GM19351 (cell line): ENCODE results near the gene MPIG6B.

Experiments
- ATAC-seq: cut with Tn5 transposase; IDR thresholded peaks from one replicate; pipeline ENCODE4 v1.9.1; 2021; ENCODE audit warnings: mild to moderate bottlenecking, moderate library complexity; ENCODE audit not compliant: unreplicated experiment

MPIG6B gene

GRCh38 chr6:31765559-31765909 lies 42.4 kb downstream of the MPIG6B start:
- no peak for ATAC-seq

- ATAC-seq = no peak
These were observed 43.0 kb downstream of the MPIG6B start for GRCh38 chr6:31765910-31766794.

DNA sequence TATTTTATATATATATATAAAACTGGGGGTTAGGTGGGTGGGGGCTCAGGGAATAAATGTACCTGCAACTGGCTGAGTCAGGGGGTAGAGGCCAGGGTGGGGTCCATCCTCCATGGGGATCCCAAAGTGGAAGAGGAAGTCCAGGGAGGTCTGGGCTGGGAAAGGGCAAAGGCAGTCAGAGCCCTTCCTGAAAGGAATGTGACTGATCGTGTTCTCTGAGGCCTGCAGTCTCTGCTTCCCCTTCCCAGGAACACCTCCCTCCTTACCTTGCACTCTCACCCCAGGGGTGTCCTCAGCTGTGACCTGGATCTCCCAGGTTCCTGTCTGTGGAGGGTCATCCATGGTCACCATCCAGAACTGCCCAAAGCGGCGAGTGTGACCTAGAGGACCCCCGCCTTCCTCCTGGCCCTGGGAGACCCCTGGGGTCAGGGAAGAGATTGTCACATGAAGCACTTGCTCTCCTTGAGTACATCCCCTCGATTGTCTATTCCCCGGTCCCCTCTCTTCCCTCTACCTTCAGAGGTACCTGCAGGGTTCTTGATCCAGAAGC lies 44.0 kb downstream of the MPIG6B start:
- no peak for ATAC-seq

DNA sequence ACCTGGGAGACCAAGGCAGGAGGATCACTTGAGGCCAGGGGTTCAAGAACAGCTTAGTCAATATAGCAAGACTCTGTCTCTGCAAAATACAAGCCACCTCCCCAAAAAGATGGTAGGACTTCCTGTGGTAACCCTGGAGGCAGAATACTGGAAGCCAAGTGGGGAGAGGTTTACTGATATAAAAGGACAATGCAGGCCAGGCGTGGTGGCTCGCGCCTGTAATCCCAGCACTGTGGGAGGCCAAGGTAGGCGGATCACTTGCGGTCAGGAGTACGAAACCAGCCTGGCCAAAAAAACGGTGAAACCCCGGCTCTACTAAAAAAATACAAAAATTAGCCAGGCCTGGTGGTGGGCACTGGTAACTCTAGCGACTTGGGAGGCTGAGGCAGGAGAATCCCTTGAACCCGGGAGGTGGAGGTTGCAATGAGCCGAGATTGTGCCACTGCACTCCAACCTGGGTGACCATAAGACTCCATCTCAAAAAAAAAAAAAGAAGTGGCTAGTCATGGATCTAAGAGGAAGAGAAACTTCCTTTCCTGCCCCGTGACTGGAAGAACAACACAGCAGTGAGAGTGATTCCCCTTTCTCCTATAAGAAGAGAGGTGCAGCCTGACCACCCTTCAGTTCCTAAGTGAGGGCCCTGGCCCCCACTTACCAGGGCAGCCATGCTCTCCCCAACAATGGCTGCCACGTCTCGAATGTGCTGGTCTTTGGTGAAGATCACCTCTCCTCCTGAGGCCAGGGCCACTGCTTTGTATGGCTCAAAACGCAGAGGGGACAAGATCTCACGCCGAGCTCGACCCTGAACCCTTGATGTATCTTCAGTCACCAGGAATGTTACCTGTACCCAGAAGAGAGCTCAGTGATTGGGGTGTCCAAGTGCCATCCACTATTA lies 45.4 kb downstream of the MPIG6B start:
- ATAC-seq = no peak

DNA sequence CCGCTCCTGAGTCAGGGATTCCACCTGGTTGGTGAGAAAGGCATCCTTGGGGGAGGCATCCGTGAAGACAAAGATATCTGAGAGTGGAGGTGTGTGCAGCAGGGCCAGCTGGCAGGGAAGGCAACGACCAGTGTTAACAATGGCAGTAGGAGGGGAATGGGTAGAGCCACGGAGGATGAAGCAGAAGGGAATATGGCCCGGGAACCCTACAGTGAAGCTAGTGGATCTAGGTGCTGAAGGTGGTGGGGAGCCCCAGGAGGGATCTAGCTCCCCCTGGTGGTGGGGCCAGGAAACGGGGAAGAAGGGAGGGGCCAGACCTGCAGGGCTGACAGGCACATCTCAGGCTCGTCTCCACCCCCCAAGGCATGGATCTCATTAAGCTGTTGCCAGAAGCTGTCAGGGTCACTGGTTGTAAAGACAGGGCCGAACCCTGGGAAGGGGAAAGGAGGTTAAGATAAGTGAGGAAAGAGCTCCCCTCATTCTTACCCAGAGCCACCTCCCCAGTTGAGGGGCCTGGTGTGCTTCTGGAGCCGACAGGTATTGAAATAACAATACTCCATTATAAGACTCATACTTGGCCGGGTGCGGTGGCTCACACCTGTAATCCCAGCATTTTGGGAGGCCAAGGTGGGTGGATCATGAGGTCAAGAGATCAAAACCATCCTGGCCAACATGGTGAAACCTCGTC lies 46.7 kb downstream of the MPIG6B start:
- ATAC-seq = no peak

DNA sequence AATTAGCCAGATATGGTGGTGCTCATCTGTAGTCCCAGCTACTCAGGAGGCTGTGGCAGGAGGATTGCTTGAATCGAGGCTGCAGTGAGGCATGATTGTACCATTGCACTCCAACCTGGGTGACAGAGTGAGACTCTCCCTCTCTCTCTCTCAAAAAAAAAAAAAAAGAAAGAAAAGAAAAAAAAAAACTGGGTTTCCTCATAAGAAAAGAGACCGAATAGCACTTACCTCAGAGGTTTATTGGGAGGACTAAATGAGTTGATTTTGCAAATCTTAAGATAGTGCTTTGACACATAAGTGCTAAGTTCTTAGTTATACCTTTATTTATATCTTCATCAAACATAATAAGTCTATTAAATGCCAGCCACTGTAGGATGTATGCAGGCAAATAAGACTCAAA lies 47.7 kb downstream of the MPIG6B start:
- no peak for ATAC-seq

DNA sequence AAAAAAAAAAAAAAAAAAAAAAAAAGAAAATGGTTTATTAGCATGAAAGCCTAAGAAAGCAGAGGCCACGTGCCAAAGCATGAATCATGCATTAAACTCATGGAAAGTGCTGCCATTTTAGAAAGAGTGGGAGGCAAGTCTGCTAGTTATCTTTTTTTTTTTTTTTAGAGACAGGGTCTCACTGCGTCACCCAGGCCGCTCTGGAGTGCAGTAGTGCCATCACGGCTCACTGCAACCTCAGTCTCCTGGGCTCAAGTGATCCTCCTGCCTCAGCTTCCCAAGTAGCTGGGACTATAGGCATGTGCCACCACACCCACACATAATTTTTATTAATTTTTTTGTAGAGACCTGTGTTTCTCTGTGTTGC lies 48.8 kb downstream of the MPIG6B start:
- ATAC-seq = no peak

DNA sequence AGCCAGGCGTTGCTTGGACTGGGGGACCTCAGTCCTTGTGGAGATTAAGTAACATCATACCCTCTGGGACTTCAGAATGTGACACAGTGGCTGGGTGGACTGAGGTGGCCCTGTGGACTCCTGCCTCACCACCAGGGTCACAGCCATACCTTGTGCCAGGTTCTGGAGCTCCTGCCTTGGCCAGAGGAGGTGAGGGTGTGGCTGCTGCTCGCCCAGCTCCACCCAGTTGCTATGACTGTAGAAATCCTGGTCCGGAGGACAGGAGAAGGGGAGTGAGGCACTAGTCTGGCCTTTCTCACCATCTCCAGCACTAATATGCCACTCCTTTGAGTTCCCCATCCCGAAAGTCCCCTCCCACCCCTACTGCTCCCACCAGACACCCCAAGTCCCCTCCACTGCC lies 52.0 kb downstream of the MPIG6B start:
- no peak for ATAC-seq

DNA sequence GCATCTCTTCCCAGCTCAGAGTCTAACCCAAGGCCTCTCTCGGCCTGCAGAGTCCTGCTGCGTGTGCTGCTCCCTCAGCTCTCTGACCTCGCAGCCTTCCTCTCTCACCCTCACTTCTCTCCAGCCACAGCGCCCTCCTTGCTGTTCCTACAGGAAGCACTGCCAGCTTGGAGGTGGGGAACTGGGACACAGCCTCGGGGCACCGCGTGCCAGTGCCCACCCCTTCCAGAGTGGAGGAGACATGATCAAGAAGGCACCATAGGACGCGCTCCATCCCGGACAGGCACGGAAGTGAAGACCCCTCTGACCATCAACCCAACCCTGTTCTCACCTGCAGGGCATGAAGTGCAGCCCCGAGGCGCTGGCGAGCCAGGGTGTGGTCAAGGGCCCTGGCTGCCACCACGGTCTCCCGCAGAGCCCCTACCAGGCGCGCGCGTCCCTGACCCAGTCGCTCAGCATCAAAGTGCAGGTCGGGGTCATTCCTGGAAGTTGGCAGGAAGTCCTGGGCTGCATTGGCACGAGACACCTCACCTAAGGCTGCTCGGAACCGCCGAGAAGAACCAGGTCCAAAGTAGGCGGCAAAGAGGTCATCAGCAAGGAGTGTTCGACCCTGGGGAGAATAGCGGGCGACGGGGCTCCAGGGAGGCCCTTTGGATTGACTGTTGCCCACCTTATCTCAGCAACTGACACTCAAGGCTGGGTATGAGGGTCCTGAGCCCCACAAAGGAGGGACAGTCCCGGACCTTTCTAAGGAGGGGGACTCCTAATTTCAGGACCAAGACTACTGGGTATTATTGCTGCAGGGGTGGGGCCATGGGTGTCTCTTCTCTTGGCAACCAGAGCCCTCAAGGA lies 52.7 kb downstream of the MPIG6B start:
- no peak for ATAC-seq
